HepG2 (cell line): ENCODE data around the gene SPAG6. TPM values are rescaled to one million over a fixed set of nuclear protein-coding genes. Genes with fewer than 3 reads are reported as not detected.

ENCODE experiments used
- ATAC-seq: fragments of 200-7000 bp; cut with Tn5 transposase; 3 replicates; pipeline ENCODE4 v1.9.1; 2020; ENCODE audit warnings: mild to moderate bottlenecking, moderate library complexity
- BruUV-seq: library from RNA; stranded (reverse); fragments of 400-500 nt; replicated peaks from 2 replicates; lab custom pipeline; 2021; lab: Mats Ljungman, UMichigan
- CTCF ChIA-PET: fragments of 300-600 bp; formaldehyde crosslinking; extraction: SDS; loops from one replicate; lab custom pipeline; 2021; ENCODE audit warnings: low total read pairs, inconsistent platforms, low intra/inter-chr PET ratio; lab: Yijun Ruan, JAX
- POLR2A ChIA-PET: fragments of 350-600 bp; sonication (Branson Sonifier 250); formaldehyde crosslinking; loops from one replicate; lab custom pipeline; 2020; ENCODE audit warnings: antibody characterized with exemption, inconsistent platforms; lab: Yijun Ruan, JAX
- DNase-seq: peaks from one replicate; pipeline ENCODE4 v3.0.0-alpha.2; 2015; ENCODE audit warnings: low spot score
- FAIRE-seq: peaks from 3 replicates; lab custom pipeline; 2011; peaks lifted over from hg19 to GRCh38; lab: Jason Lieb, UNC
- H2AFZ ChIP-seq: one replicate; pipeline ENCODE4 v1.6.1; 2011; ENCODE audit warnings: low read length, inconsistent platforms
- H3K27ac ChIP-seq: fragments of 300-600 bp; 3 replicates; pipeline ENCODE4 v1.8.0; 2011; ENCODE audit warnings: mixed run types, mild to moderate bottlenecking, mixed read lengths, low read length, inconsistent platforms; ENCODE audit not compliant: insufficient read depth; ENCODE audit errors: extremely low read length
- H3K27me3 ChIP-seq, 2 experiments: fragments of 200-600 bp in 1 of 2; 2 replicates in 1 of 2; 3 replicates in 1 of 2; pipeline versions ENCODE4 v1.6.0 to v1.8.0; 2011; ENCODE audit warnings: low read length in 2 of 2, mild to moderate bottlenecking in 2 of 2, moderate library complexity in 2 of 2, inconsistent platforms in 1 of 2; ENCODE audit not compliant: insufficient read depth in 2 of 2, control insufficient read depth in 1 of 2
- H3K36me3 ChIP-seq, 2 experiments: fragments of 200-600 bp in 1 of 2; replicated peaks in 1 of 2; 2 replicates in 1 of 2; 3 replicates in 1 of 2; pipeline versions ENCODE4 v1.5.1 to v1.8.0; 2011; ENCODE audit warnings: low read length in 2 of 2, inconsistent platforms in 1 of 2; ENCODE audit not compliant: insufficient read depth in 2 of 2, control insufficient read depth in 1 of 2
- H3K4me1 ChIP-seq: 2 replicates; pipeline ENCODE4 v1.5.1; 2012; ENCODE audit warnings: low read length, inconsistent platforms; ENCODE audit not compliant: insufficient read depth
- H3K4me2 ChIP-seq: 2 replicates; pipeline ENCODE4 v1.6.0; 2011; ENCODE audit warnings: low read depth, low read length, inconsistent platforms
- H3K4me3 ChIP-seq, 3 experiments: fragments of 200-600 bp in 1 of 3; sonication (generic), shearing (Covaris generic) in 1 of 3; replicated peaks in 1 of 3; 2 replicates each; pipeline ENCODE4 v1.5.1; 2011 to 2016; ENCODE audit warnings: low read length in 3 of 3, inconsistent platforms in 2 of 3, low read depth in 2 of 3, mild to moderate bottlenecking in 2 of 3, control low read depth in 1 of 3, mixed read lengths in 1 of 3; ENCODE audit not compliant: insufficient read depth in 1 of 3
- H3K79me2 ChIP-seq: one replicate; pipeline ENCODE4 v1.6.1; 2011; ENCODE audit warnings: low read length, inconsistent platforms; ENCODE audit not compliant: insufficient read depth
- H3K9ac ChIP-seq: 2 replicates; pipeline ENCODE4 v1.6.0; 2011; ENCODE audit warnings: mild to moderate bottlenecking, low read depth, low read length, inconsistent platforms; ENCODE audit not compliant: insufficient read depth
- H3K9me3 ChIP-seq: 2 replicates; pipeline ENCODE4 v1.5.1; 2012; ENCODE audit warnings: mild to moderate bottlenecking, low read length
- H4K20me1 ChIP-seq: 2 replicates; pipeline ENCODE4 v1.6.0; 2011; ENCODE audit warnings: inconsistent platforms, mild to moderate bottlenecking, low read length, moderate library complexity; ENCODE audit not compliant: insufficient read depth
- ATM ChIP-seq: fragments of 450-650 bp; IDR thresholded peaks from 2 replicates; pipeline ENCODE4 v1.7.1; 2017; ENCODE audit warnings: mild to moderate bottlenecking, borderline replicate concordance
- KDM5B ChIP-seq: sonication (generic); formaldehyde crosslinking; IDR thresholded peaks from 2 replicates; pipeline ENCODE4 v1.4.0; 2020; ENCODE audit warnings: missing genetic modification reagents, mild to moderate bottlenecking, borderline replicate concordance
- NAIF1 ChIP-seq: sonication (generic); formaldehyde crosslinking; IDR thresholded peaks from 2 replicates; pipeline ENCODE4 v1.5.0; 2020; ENCODE audit warnings: mild to moderate bottlenecking, missing genetic modification reagents, borderline replicate concordance
- PCBP2 ChIP-seq: fragments of 200-400 bp; formaldehyde crosslinking; optimal IDR thresholded peaks from 2 replicates; pipeline ENCODE3; 2018; ENCODE audit warnings: low read length, low read depth; ENCODE audit not compliant: poor library complexity, severe bottlenecking
- SETDB1 ChIP-seq: sonication (generic); formaldehyde crosslinking; IDR thresholded peaks from 2 replicates; pipeline ENCODE4 v1.5.1; 2020; ENCODE audit warnings: missing genetic modification reagents, mild to moderate bottlenecking, borderline replicate concordance
- STAG1 ChIP-seq: sonication (generic); formaldehyde crosslinking; IDR thresholded peaks from 2 replicates; pipeline ENCODE4 v1.4.0; 2020; ENCODE audit warnings: missing genetic modification reagents
- ZMYM4 ChIP-seq: sonication (generic); formaldehyde crosslinking; IDR thresholded peaks from 2 replicates; pipeline ENCODE4 v1.8.1; 2023; ENCODE audit warnings: mild to moderate bottlenecking, missing genetic modification reagents
- ZNF160 ChIP-seq: sonication (generic); formaldehyde crosslinking; IDR thresholded peaks from 2 replicates; pipeline ENCODE4 v1.8.0; 2022; ENCODE audit warnings: mild to moderate bottlenecking, inconsistent platforms, missing genetic modification reagents
- ZNF501 ChIP-seq: sonication (generic); formaldehyde crosslinking; IDR thresholded peaks from 2 replicates; pipeline ENCODE4 v1.5.1; 2020; ENCODE audit warnings: mild to moderate bottlenecking, moderate library complexity, missing genetic modification reagents
- ZNF615 ChIP-seq: sonication (generic); formaldehyde crosslinking; IDR thresholded peaks from 2 replicates; pipeline ENCODE4 v1.5.0; 2020; ENCODE audit warnings: mild to moderate bottlenecking, missing genetic modification reagents, borderline replicate concordance
- WGBS: methylation state at CpG from one replicate; pipeline ENCODE4 v1.1.6; 2017; ENCODE audit warnings: low lambda C conversion rate; 5-methylcytosine and 5-hydroxymethylcytosine counted together
- in situ Hi-C: cut with HindIII; loops from 2 replicates; pipeline ENCODE4 v1.10.0; 2017; ENCODE audit warnings: low pct_unique_long_range_greater_than_20kb; ENCODE audit not compliant: extremely low pct_ligation_motif_present
- intact Hi-C: fragments of 100-400 bp; cut with micrococcal nuclease; formaldehyde crosslinking; loops from one replicate; pipeline ENCODE4 v1.10.0; 2022; ENCODE audit not compliant: unreplicated experiment
- polyA plus RNA-seq, 8 experiments: library from polyadenylated mRNA; depleted of rRNA in 3 of 8; stranded (reverse) in 7 of 8; unstranded in 1 of 8; fragments of >200 nt; fragmentation: Illumina TruSeq in 4 of 8; extraction: Trizol in 4 of 8; gene quantifications; 2 replicates each; pipeline versions ENCODE4 v1.2.1 to v1.2.3, GENCODE V29; 2011 to 2016; ENCODE audit warnings: low read depth in 4 of 8, missing spikeins in 1 of 8, mixed read lengths in 1 of 8; ENCODE audit not compliant: insufficient read depth in 1 of 8
- total RNA-seq, 5 experiments: library from RNA; depleted of rRNA; stranded (reverse); fragments of >200 nt; fragmentation: Illumina TruSeq; extraction: Trizol; gene quantifications; 2 replicates each; pipeline ENCODE4 v1.2.3, GENCODE V29; 2016; ENCODE audit warnings: low read depth in 1 of 5
- TF ChIP-seq, protein P1 (sequence below): sonication (generic); formaldehyde crosslinking; IDR thresholded peaks from 2 replicates; pipeline ENCODE4 v1.9.0; 2021; ENCODE audit warnings: missing genetic modification reagents, mild to moderate bottlenecking, borderline replicate concordance
- TF ChIP-seq, protein P2 (sequence below): sonication (generic); formaldehyde crosslinking; IDR thresholded peaks from 2 replicates; pipeline ENCODE4 v1.4.0; 2020; ENCODE audit warnings: missing genetic modification reagents, mild to moderate bottlenecking, borderline replicate concordance
- TF ChIP-seq, protein P3 (sequence below): sonication (generic); formaldehyde crosslinking; IDR thresholded peaks from 2 replicates; pipeline ENCODE4 v1.8.0; 2022; ENCODE audit warnings: mild to moderate bottlenecking, missing genetic modification reagents, moderate library complexity

The SPAG6 gene
- total and polyA plus RNA-seq, 2 of the 13 experiments (the other 11 are each of a cell fraction or from before 2014, with no cell fraction given): not detected

DNA sequence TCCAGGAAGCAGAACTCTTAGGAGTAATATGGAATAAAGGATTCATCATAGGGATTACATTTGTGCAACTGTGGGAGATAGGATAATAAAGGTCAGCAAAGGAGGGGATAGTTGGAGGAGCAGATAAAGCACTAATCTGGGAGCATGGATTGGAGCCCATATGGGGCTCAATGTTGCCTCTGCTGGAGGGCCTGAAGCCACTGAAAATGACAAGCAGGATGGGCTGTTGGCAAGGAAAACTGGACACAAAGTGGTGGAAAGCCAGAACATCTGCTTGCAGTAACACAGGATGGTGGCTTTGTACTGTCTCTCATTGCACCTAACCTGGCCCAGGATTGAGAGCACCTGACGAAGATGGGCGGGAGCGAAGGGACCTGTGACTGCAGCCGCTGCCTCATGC, 44.1 kb upstream of the SPAG6 start:
- in situ Hi-C loops: loop anchor here (25.0 kb wide), 2 partner anchors 411 to 789 kb away; partner anchors contain the start of gene PIP4K2A
- Histone ChIP-seq H3K27me3 (no peaks in the 10 kb centered on the region), H3K4me1 (no peaks in the 10 kb centered on the region), H3K4me3 (no peak overlapping the region), H3K36me3 (no peaks in the 10 kb centered on the region), H2AFZ (no peak overlapping the region), H4K20me1 (no peaks in the 10 kb centered on the region), H3K4me2 (no peak overlapping the region), H3K9ac (no peak overlapping the region), H3K9me3 (no peaks in the 10 kb centered on the region), H3K79me2 (no peaks in the 10 kb centered on the region), H3K27ac (no peak overlapping the region)
- DNase-seq (no peak), FAIRE-seq (no peak), ATAC-seq (peak; percentile 64)
- 14% methylated on average over 1 of the region's 4 CpGs for WGBS
- ChIA-PET POLR2A (no interaction called here), CTCF (no interaction called here)
- intact Hi-C loops: no loop called here
- BruUV-seq: no TSS peak
- TF ChIP-seq STAG1 (CRISPR knock-in tag): 0 out of 2 replicates have a peak, but pooled peaks have one; percentile 3
- TF ChIP-seq PCBP2: no peak

DNA sequence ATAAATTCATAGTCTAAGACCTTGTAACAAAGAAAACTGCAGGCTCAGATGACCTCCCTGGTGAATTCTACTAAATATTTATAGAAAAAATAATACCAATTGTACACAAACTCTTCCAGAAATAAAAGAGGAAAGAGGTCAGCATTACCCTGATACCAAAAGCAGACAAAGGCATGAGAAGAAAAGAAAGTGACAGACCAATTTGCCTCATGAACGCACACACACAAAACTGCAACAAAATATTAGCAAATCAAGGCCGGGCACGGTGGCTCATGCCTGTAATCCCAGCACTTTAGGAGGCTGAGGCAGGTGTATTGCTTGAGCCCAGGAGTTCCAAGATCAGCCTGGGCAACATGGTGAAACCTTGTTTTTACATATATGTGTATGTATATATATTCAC, 41.8 kb upstream of the SPAG6 start:
- CTCF ChIA-PET: no interaction called here
- Histone ChIP-seq H3K4me2 (no peak overlapping the region), H3K9ac (no peak overlapping the region), H3K9me3 (no peaks in the 10 kb centered on the region), H3K4me1 (no peaks in the 10 kb centered on the region), H3K27ac (no peak overlapping the region), H3K36me3 (no peaks in the 10 kb centered on the region), H3K27me3 (no peaks in the 10 kb centered on the region), H2AFZ (no peak overlapping the region), H3K79me2 (no peaks in the 10 kb centered on the region), H4K20me1 (no peaks in the 10 kb centered on the region), H3K4me3 (no peak overlapping the region)
- BruUV-seq: no TSS peak
- DNase-seq (no peak), ATAC-seq (no peak), FAIRE-seq (no peak)
- in situ Hi-C loops (loop anchor here (25.0 kb wide), 2 partner anchors 409 to 791 kb away; partner anchors contain the start of gene PIP4K2A), intact Hi-C loops (no loop called here)
- POLR2A ChIA-PET: no interaction called here
- 33% methylated on average over 3 of the region's 3 CpGs for WGBS
- TF ChIP-seq NAIF1 (no peak), ATM (no peak), SETDB1 (CRISPR knock-in tag) (no peak), ZNF160 (no peak), ZNF615 (CRISPR knock-in tag) (no peak), ZMYM4 (CRISPR knock-in tag) (no peak), KDM5B (CRISPR knock-in tag) (no peak), ZNF501 (CRISPR knock-in tag) (no peak), STAG1 (CRISPR knock-in tag) (no peak)
- TF ChIP-seq, protein P1, sequence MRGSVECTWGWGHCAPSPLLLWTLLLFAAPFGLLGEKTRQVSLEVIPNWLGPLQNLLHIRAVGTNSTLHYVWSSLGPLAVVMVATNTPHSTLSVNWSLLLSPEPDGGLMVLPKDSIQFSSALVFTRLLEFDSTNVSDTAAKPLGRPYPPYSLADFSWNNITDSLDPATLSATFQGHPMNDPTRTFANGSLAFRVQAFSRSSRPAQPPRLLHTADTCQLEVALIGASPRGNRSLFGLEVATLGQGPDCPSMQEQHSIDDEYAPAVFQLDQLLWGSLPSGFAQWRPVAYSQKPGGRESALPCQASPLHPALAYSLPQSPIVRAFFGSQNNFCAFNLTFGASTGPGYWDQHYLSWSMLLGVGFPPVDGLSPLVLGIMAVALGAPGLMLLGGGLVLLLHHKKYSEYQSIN (CRISPR knock-in tag): no peak
- TF ChIP-seq, protein P2, sequence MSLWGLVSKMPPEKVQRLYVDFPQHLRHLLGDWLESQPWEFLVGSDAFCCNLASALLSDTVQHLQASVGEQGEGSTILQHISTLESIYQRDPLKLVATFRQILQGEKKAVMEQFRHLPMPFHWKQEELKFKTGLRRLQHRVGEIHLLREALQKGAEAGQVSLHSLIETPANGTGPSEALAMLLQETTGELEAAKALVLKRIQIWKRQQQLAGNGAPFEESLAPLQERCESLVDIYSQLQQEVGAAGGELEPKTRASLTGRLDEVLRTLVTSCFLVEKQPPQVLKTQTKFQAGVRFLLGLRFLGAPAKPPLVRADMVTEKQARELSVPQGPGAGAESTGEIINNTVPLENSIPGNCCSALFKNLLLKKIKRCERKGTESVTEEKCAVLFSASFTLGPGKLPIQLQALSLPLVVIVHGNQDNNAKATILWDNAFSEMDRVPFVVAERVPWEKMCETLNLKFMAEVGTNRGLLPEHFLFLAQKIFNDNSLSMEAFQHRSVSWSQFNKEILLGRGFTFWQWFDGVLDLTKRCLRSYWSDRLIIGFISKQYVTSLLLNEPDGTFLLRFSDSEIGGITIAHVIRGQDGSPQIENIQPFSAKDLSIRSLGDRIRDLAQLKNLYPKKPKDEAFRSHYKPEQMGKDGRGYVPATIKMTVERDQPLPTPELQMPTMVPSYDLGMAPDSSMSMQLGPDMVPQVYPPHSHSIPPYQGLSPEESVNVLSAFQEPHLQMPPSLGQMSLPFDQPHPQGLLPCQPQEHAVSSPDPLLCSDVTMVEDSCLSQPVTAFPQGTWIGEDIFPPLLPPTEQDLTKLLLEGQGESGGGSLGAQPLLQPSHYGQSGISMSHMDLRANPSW (CRISPR knock-in tag): no peak
- TF ChIP-seq, protein P3, sequence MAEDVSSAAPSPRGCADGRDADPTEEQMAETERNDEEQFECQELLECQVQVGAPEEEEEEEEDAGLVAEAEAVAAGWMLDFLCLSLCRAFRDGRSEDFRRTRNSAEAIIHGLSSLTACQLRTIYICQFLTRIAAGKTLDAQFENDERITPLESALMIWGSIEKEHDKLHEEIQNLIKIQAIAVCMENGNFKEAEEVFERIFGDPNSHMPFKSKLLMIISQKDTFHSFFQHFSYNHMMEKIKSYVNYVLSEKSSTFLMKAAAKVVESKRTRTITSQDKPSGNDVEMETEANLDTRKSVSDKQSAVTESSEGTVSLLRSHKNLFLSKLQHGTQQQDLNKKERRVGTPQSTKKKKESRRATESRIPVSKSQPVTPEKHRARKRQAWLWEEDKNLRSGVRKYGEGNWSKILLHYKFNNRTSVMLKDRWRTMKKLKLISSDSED: no peak
